HEK293 (cell line): ENCODE results near the gene LARGE1.

Source experiments
- CTCF ChIA-PET: fragments of 350-600 bp; formaldehyde crosslinking; extraction: SDS; loops from one replicate; lab custom pipeline; 2021; ENCODE audit warnings: antibody characterized with exemption; lab: Yijun Ruan, JAX
- POLR2A ChIA-PET: fragments of 300-600 bp; formaldehyde crosslinking; extraction: SDS; loops from one replicate; lab custom pipeline; 2020; ENCODE audit warnings: antibody characterized with exemption, inconsistent platforms; lab: Yijun Ruan, JAX
- H3K27ac ChIP-seq: fragments of 200-500 bp; sonication (Bioruptor generic); 2 replicates; pipeline ENCODE4 v1.5.1; 2014; ENCODE audit warnings: low read depth, low read length, control low read depth, inconsistent platforms; ENCODE audit errors: extremely low read depth
- H3K36me3 ChIP-seq, 2 experiments: fragments of 200-500 bp in 1 of 2; sonication (Bioruptor generic) in 1 of 2; 1 replicate in 1 of 2; 2 replicates in 1 of 2; pipeline ENCODE4 v1.5.1; 2014 to 2017; ENCODE audit warnings: inconsistent platforms in 2 of 2, low read length in 2 of 2; ENCODE audit not compliant: control insufficient read depth in 2 of 2, insufficient read depth in 1 of 2
- H3K4me1 ChIP-seq: fragments of 200-500 bp; sonication (Bioruptor generic); 2 replicates; pipeline ENCODE4 v1.5.1; 2014; ENCODE audit warnings: mild to moderate bottlenecking, low read length, inconsistent platforms; ENCODE audit not compliant: control insufficient read depth, insufficient read depth
- H3K4me3 ChIP-seq: 2 replicates; pipeline ENCODE4 v1.5.1; 2011; ENCODE audit warnings: low read depth, mild to moderate bottlenecking, control low read depth, low read length, moderate library complexity
- H3K9me3 ChIP-seq: fragments of 200-500 bp; sonication (Bioruptor generic); 2 replicates; pipeline ENCODE4 v1.5.1; 2014; ENCODE audit warnings: low read depth, low read length, inconsistent platforms; ENCODE audit not compliant: control insufficient read depth, insufficient read depth
- BCL11A ChIP-seq: fragments of 450-650 bp; formaldehyde crosslinking; IDR thresholded peaks from 2 replicates; pipeline ENCODE4 v1.5.1; 2016; ENCODE audit warnings: low read depth, missing biosample characterization, missing genetic modification characterization
- OVOL3 ChIP-seq: fragments of 450-650 bp; formaldehyde crosslinking; IDR thresholded peaks from 2 replicates; pipeline ENCODE4 v1.5.1; 2016; ENCODE audit warnings: missing biosample characterization, missing genetic modification characterization
- PRDM1 ChIP-seq: fragments of 450-650 bp; formaldehyde crosslinking; IDR thresholded peaks from 2 replicates; pipeline ENCODE4; 2016; ENCODE audit warnings: missing biosample characterization, missing genetic modification characterization
- SCRT1 ChIP-seq: fragments of 450-650 bp; formaldehyde crosslinking; IDR thresholded peaks from 2 replicates; pipeline ENCODE4 v1.5.1; 2016; ENCODE audit warnings: missing biosample characterization, missing genetic modification characterization, borderline replicate concordance
- SETDB1 ChIP-seq: IDR thresholded peaks from one replicate; pipeline ENCODE4 v1.6.1; 2017; ENCODE audit warnings: mild to moderate bottlenecking, low read length, moderate library complexity, mixed read lengths; ENCODE audit not compliant: insufficient read length
- TRIM28 ChIP-seq: IDR thresholded peaks from 2 replicates; pipeline ENCODE4 v1.6.1; 2011; ENCODE audit warnings: low read length, control low read depth, borderline replicate concordance
- ZBTB10 ChIP-seq: fragments of 450-650 bp; formaldehyde crosslinking; IDR thresholded peaks from 2 replicates; pipeline ENCODE4 v1.5.1; 2016; ENCODE audit warnings: missing biosample characterization, missing genetic modification characterization
- ZBTB49 ChIP-seq: fragments of 450-650 bp; formaldehyde crosslinking; IDR thresholded peaks from 2 replicates; pipeline ENCODE4 v1.5.1; 2016; ENCODE audit warnings: missing biosample characterization, missing genetic modification characterization, low read depth
- ZNF140 ChIP-seq: fragments of 450-650 bp; formaldehyde crosslinking; IDR thresholded peaks from 2 replicates; pipeline ENCODE4 v1.5.1; 2016; ENCODE audit warnings: missing biosample characterization, missing genetic modification characterization
- ZNF19 ChIP-seq: fragments of 450-650 bp; formaldehyde crosslinking; IDR thresholded peaks from 2 replicates; pipeline ENCODE4; 2016; ENCODE audit warnings: missing biosample characterization, missing genetic modification characterization, low read depth
- ZNF211 ChIP-seq: fragments of 450-650 bp; formaldehyde crosslinking; IDR thresholded peaks from 2 replicates; pipeline ENCODE4 v1.5.1; 2016; ENCODE audit warnings: low read depth, missing biosample characterization, missing genetic modification characterization
- ZNF23 ChIP-seq: fragments of 450-650 bp; formaldehyde crosslinking; IDR thresholded peaks from 2 replicates; pipeline ENCODE4 v1.5.1; 2016; ENCODE audit warnings: missing biosample characterization, missing genetic modification characterization, borderline replicate concordance
- ZNF239 ChIP-seq: fragments of 450-650 bp; formaldehyde crosslinking; IDR thresholded peaks from 2 replicates; pipeline ENCODE4 v1.5.1; 2016; ENCODE audit warnings: missing biosample characterization, missing genetic modification characterization
- ZNF274 ChIP-seq, 2 experiments: fragments of 200-500 bp in 1 of 2; fragments of 450-650 bp in 1 of 2; sonication (Bioruptor generic) in 1 of 2; formaldehyde crosslinking in 1 of 2; IDR thresholded peaks; 2 replicates each; pipeline versions ENCODE4 v1.5.1 to v1.6.1; 2014 to 2016; ENCODE audit warnings: borderline replicate concordance in 1 of 2, inconsistent platforms in 1 of 2, low read length in 1 of 2, missing biosample characterization in 1 of 2, missing genetic modification characterization in 1 of 2
- ZNF324 ChIP-seq: fragments of 450-650 bp; formaldehyde crosslinking; IDR thresholded peaks from 2 replicates; pipeline ENCODE4 v1.5.1; 2016; ENCODE audit warnings: missing biosample characterization, missing genetic modification characterization
- ZNF350 ChIP-seq: fragments of 450-650 bp; formaldehyde crosslinking; IDR thresholded peaks from 2 replicates; pipeline ENCODE4 v1.5.0; 2017; ENCODE audit warnings: missing biosample characterization, mild to moderate bottlenecking, missing genetic modification characterization
- ZNF366 ChIP-seq: fragments of 450-650 bp; formaldehyde crosslinking; conservative IDR thresholded peaks from 2 replicates; pipeline ENCODE4 v1.5.1; 2016; ENCODE audit warnings: missing biosample characterization, missing genetic modification characterization
- ZNF404 ChIP-seq: fragments of 450-650 bp; formaldehyde crosslinking; IDR thresholded peaks from 2 replicates; pipeline ENCODE4 v1.5.1; 2017; ENCODE audit warnings: missing biosample characterization, missing genetic modification characterization
- ZNF488 ChIP-seq: fragments of 450-650 bp; formaldehyde crosslinking; IDR thresholded peaks from 2 replicates; pipeline ENCODE4 v1.5.1; 2016; ENCODE audit warnings: missing biosample characterization, missing genetic modification characterization
- ZNF629 ChIP-seq: fragments of 450-650 bp; formaldehyde crosslinking; IDR thresholded peaks from 2 replicates; pipeline ENCODE4 v1.5.1; 2017; ENCODE audit warnings: missing biosample characterization, missing genetic modification characterization
- ZNF76 ChIP-seq: fragments of 450-650 bp; formaldehyde crosslinking; IDR thresholded peaks from 2 replicates; pipeline ENCODE4; 2016; ENCODE audit warnings: low read depth, missing biosample characterization, missing genetic modification characterization, borderline replicate concordance
- ZNF777 ChIP-seq: fragments of 450-650 bp; formaldehyde crosslinking; IDR thresholded peaks from 2 replicates; pipeline ENCODE4 v1.5.1; 2017; ENCODE audit warnings: missing biosample characterization, missing genetic modification characterization, borderline replicate concordance
- ZNF785 ChIP-seq: fragments of 450-650 bp; formaldehyde crosslinking; IDR thresholded peaks from 2 replicates; pipeline ENCODE4 v1.5.1; 2016; ENCODE audit warnings: missing biosample characterization, missing genetic modification characterization

The LARGE1 gene

GRCh38 chr22:33526434-33527107 lies 393.7 kb downstream of the LARGE1 start:
- H3K4me1 ChIP-seq = peaks cover 7% of the 10 kb centered on the region
- H3K36me3 ChIP-seq = no peaks in the 10 kb centered on the region
- ChIA-PET POLR2A (no interaction called here), CTCF (no interaction called here)
- TF ChIP-seq ZNF19 (tag by site-specific recombination) (no peak), TRIM28 (no peak), ZNF76 (tag by site-specific recombination) (no peak), BCL11A (tag by site-specific recombination) (no peak), SCRT1 (no peak), ZNF211 (tag by site-specific recombination) (no peak), ZNF239 (tag by site-specific recombination) (no peak)
- H3K27ac ChIP-seq = no peak overlapping the region
- H3K4me3 ChIP-seq = no peak overlapping the region
- no peaks in the 10 kb centered on the region for H3K9me3 ChIP-seq

- ChIA-PET POLR2A (no interaction called here), CTCF (interaction anchor here (0.5 to 1.1 kb wide), 5 partner anchors 56 to 722 kb away, joined by 3 to 4 read pairs (median 3); no protein-coding TSS in a partner anchor)
- no peaks in the 10 kb centered on the region for H3K9me3 ChIP-seq
- TF ChIP-seq ZNF274 (IDR thresholded peaks at IDR 0.05; ENCODE audit: low read length) = no peak
- no peak for TF ChIP-seq ZNF274 (tag by site-specific recombination; IDR thresholded peaks at IDR 0.05; ENCODE audit: borderline replicate concordance)
- no peak for TF ChIP-seq ZNF211 (tag by site-specific recombination)
- 0 out of 2 replicates have a peak, but pooled peaks have one; percentile 45 for TF ChIP-seq ZNF629 (tag by site-specific recombination)
- no peak for TF ChIP-seq ZNF488 (tag by site-specific recombination)
- TF ChIP-seq PRDM1 (tag by site-specific recombination) = 0 out of 2 replicates have a peak, but pooled peaks have one; percentile 42
- no peak for TF ChIP-seq ZNF19 (tag by site-specific recombination)
- no peak for TF ChIP-seq ZNF140 (tag by site-specific recombination)
- no peak for TF ChIP-seq ZBTB49 (tag by site-specific recombination)
- no peak for TF ChIP-seq ZNF23
- no peak overlapping the region for H3K4me3 ChIP-seq
- peaks cover 7% of the 10 kb centered on the region for H3K4me1 ChIP-seq
- no peak overlapping the region for H3K27ac ChIP-seq
- H3K36me3 ChIP-seq = no peaks in the 10 kb centered on the region
Measured at GRCh38 chr22:33524511-33525260, 395.6 kb downstream of the LARGE1 start.

- H3K27ac ChIP-seq = no peak overlapping the region
- ChIA-PET POLR2A (no interaction called here), CTCF (interaction anchor here (0.6 to 3.7 kb wide), 3 partner anchors 57 to 401 kb away, joined by 3 to 28 read pairs (median 5); no protein-coding TSS in a partner anchor)
Measured at GRCh38 chr22:33521879-33522665, 398.2 kb downstream of the LARGE1 start.

More at GRCh38 chr22:33521879-33522665, 398.2 kb downstream of the LARGE1 start:
- Histone ChIP-seq H3K9me3 (no peaks in the 10 kb centered on the region), H3K36me3 (no peaks in the 10 kb centered on the region), H3K4me3 (no peak overlapping the region), H3K4me1 (peaks cover 7% of the 10 kb centered on the region)
- TF ChIP-seq ZNF404 (tag by site-specific recombination) = no peak
- TF ChIP-seq BCL11A (tag by site-specific recombination) = no peak
- no peak for TF ChIP-seq OVOL3 (tag by site-specific recombination)
- TF ChIP-seq ZNF350 (tag by site-specific recombination) = no peak
- TF ChIP-seq ZNF366 (tag by site-specific recombination) = no peak
- TF ChIP-seq SETDB1 = no peak
- TF ChIP-seq ZNF785 = no peak
- no peak for TF ChIP-seq ZNF777 (tag by site-specific recombination)
- TF ChIP-seq ZBTB10 (tag by site-specific recombination) = no peak
- no peak for TF ChIP-seq ZNF324 (tag by site-specific recombination)
